GM19438 (cell line): Measurements from ENCODE around the gene CYP4F12.

ENCODE experiments used
- ATAC-seq: cut with Tn5 transposase; IDR thresholded peaks from one replicate; pipeline ENCODE4 v1.9.1; 2021; ENCODE audit warnings: low read depth; ENCODE audit not compliant: unreplicated experiment

Gene CYP4F12

GRCh38 chr19:15701757-15702533, 29.1 kb downstream of the CYP4F12 start:
- ATAC-seq, result no peak

DNA sequence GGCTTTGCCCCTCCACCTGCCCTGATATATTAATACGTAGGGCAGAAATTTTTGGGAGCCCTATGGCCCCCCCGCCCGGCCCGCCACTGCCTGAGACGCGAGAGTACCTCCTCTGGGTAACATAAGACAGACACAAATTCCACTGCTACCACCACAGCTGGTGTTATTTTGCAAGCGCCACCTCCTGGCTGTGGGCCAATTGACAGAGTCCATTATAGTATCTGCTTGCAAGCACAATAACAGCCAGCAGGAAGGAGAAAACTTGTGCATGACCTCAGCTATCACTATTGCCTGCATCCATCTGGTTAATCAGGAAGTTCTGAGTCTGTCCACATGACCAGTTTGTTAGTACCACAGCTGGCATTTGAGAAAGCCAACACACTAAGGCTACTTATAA, 29.6 kb downstream of the CYP4F12 start:
- ATAC-seq, result no peak

GRCh38 chr19:15714638-15715037, 41.8 kb downstream of the CYP4F12 start:
- ATAC-seq, result no peak

- ATAC-seq, result no peak
Measured at GRCh38 chr19:15715642-15716041, 42.8 kb downstream of the CYP4F12 start.

- ATAC-seq, result no peak
Measured at GRCh38 chr19:15717809-15718208, 44.9 kb downstream of the CYP4F12 start.

GRCh38 chr19:15721268-15721667, 48.4 kb downstream of the CYP4F12 start:
- ATAC-seq, result no peak

- no peak for ATAC-seq
Measured at GRCh38 chr19:15722956-15723355, 50.1 kb downstream of the CYP4F12 start.

DNA sequence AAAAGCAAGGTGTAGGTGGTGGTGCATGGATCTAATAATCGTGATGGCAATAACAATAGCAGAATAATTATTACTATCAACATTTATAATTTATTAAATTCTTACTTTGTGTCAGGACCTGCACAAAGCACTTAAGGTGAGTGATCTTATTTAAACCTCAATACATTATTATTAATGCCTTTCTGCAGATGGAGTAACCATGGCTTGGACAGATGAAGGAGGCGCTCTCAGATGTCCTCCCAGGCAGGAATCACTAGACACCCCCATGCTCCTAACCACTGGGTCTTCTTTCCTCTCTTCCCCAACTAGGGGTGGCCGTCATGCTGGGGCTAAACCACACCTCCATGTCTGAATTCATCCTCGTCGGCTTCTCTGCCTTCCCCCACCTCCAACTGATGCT, 54.8 kb downstream of the CYP4F12 start, which contains the start of gene OR10H2:
OR10H2 (plus strand) TSS at position 301 of the 400 bp plus-strand sequence; CDS start at position 321, 20 bp downstream.
- no peak for ATAC-seq

DNA sequence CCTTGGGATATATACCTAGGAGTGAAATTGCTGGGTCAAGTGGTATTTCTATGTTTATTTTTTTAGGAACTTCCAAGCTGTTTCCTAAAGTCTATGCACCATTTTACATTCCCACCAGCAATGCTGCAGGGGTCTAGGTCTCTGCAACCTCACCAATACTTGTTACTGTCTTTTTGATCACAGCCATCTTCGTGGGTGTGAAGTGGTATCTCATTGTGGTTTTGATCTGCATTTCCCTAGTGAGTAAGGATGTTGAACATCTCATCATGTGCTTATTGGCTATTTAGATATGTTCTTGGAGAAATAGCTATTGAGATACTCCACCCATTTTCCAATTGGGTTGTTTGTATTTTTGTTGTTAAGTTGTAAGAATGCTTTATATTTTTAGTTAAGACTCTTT, 57.7 kb downstream of the CYP4F12 start:
- ATAC-seq, result no peak

GRCh38 chr19:15732388-15732787, 59.5 kb downstream of the CYP4F12 start:
- no peak for ATAC-seq

- no peak for ATAC-seq
Measured at GRCh38 chr19:15733895-15734294, 61.0 kb downstream of the CYP4F12 start.

GRCh38 chr19:15737722-15738121, 64.8 kb downstream of the CYP4F12 start, which contains the start of gene OR10H3:
Gene OR10H3 (plus strand): TSS chr19:15737985. CDS start chr19:15741393, 3,408 bp downstream.
- ATAC-seq, result no peak

GRCh38 chr19:15740785-15741184, 67.9 kb downstream of the CYP4F12 start:
- no peak for ATAC-seq
